Urinary bladder (tissue), 4 donors: Measurements from ENCODE around the gene COL25A1. TPM values are rescaled to one million over a fixed set of nuclear protein-coding genes. Genes with fewer than 3 reads are reported as not detected.
"Not testable (repeated sequence)": the region's sequence is repeated elsewhere in the genome, so short reads cannot be mapped to it uniquely, and the experiment has no call there.

ENCODE experiments used
- DNase-seq: peaks from one replicate; pipeline ENCODE4 v3.0.0-alpha.2; 2015; ENCODE audit errors: extremely low spot score
- H3K27ac ChIP-seq: one replicate; pipeline ENCODE4 v1.5.1; 2013; ENCODE audit warnings: low read depth, mild to moderate bottlenecking, moderate library complexity
- H3K36me3 ChIP-seq: one replicate; pipeline ENCODE4 v1.6.1; 2013; ENCODE audit warnings: mild to moderate bottlenecking, moderate library complexity; ENCODE audit not compliant: insufficient read depth
- H3K4me1 ChIP-seq: one replicate; pipeline ENCODE4 v1.6.1; 2013; ENCODE audit warnings: mild to moderate bottlenecking, moderate library complexity; ENCODE audit not compliant: insufficient read depth
- H3K4me3 ChIP-seq: one replicate; pipeline ENCODE4 v1.5.1; 2013; ENCODE audit warnings: low read depth, low read length
- WGBS: extraction: QIAGEN DNeasy Blood & Tissue Kit; methylation state at CpG from one replicate; pipeline ENCODE4 v1.1.7; 2013; 5-methylcytosine and 5-hydroxymethylcytosine counted together
- polyA plus RNA-seq: library from polyadenylated mRNA; stranded (reverse); fragments of 200-250 nt; gene quantifications from one replicate; pipeline ENCODE4 v1.2.3, GENCODE V29; 2013
- total RNA-seq: library from RNA; depleted of rRNA; stranded (reverse); fragments of >200 nt; gene quantifications from one replicate; pipeline ENCODE4 v1.2.3, GENCODE V29; 2014
- donor health status: healthy with polysubstance abuse.
- donor health status: healthy.

Gene COL25A1
- total and polyA plus RNA-seq, 2 donors, result 1.4 to 16.4 TPM

DNA sequence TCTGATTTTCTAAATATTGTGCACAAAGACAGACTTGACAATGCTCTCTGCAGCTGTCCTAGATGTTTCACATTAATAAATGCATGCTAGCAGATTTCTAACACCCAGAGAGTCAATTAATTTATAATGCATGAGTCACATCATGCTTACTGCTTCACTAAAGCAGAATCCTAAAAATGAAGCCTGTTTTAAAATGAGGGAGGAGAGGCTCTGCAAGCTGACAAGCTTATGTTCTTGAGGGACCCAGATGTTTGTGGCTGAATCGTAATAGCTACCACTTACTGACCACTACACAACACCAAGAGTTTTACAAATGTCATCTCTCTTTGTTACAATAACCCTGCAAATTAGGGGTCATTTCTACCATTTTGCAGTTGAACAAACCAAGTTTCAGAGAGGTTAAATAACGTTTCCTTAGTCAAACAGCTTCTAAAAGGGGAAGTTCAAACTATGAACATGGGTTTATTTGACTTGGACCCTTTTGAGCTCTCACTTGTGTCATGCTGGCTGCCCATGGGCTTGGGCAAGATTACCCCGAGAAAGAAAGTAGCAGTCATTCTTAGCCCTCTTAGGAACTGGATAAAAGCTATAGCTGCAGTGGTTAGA lies 276.9 kb downstream of the COL25A1 start:
- Histone ChIP-seq H3K4me1 (no peaks in the 10 kb centered on the region), H3K4me3 (no peak overlapping the region), H3K36me3 (no peaks in the 10 kb centered on the region), H3K27ac (no peak overlapping the region)
- DNase-seq, result no peak
- 65% methylated on average over 3 of the region's 3 CpGs for WGBS

GRCh38 chr4:109022961-109023360 lies 279.5 kb downstream of the COL25A1 start:
- H3K27ac ChIP-seq, result no peak overlapping the region
- no peak overlapping the region for H3K4me3 ChIP-seq
- no peak for DNase-seq
- no peaks in the 10 kb centered on the region for H3K4me1 ChIP-seq
- 34% methylated on average over 1 of the region's 1 CpG for WGBS
- H3K36me3 ChIP-seq, result no peaks in the 10 kb centered on the region

GRCh38 chr4:109021630-109022029 lies 280.8 kb downstream of the COL25A1 start:
- not testable (repeated sequence) for H3K4me1 ChIP-seq, H3K36me3 ChIP-seq, H3K4me3 ChIP-seq, DNase-seq, H3K27ac ChIP-seq
- WGBS, result 98% methylated on average over 6 of the region's 6 CpGs

DNA sequence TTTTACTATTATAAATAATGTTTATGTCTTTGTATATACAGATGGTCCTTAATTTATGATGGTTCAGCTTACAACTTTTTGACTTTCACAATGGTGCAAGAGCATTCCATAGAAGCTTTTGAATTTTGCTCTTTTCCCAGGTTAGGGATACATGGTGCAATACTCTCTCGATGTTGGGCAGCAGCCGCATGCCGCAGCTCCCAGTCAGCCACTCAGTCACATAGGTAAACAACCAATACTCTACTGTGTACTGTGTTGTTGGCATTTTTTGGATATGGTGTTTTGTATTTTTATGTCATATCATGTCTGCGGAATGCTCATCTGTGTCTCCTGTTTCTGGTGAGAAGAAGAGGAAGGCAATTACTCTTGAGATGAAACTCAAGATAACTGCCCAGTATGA lies 281.6 kb downstream of the COL25A1 start:
- no peak for DNase-seq
- Histone ChIP-seq H3K27ac (no peak overlapping the region), H3K4me1 (no peaks in the 10 kb centered on the region), H3K4me3 (no peak overlapping the region), H3K36me3 (no peaks in the 10 kb centered on the region)
- WGBS, result 97% methylated on average over 4 of the region's 4 CpGs

DNA sequence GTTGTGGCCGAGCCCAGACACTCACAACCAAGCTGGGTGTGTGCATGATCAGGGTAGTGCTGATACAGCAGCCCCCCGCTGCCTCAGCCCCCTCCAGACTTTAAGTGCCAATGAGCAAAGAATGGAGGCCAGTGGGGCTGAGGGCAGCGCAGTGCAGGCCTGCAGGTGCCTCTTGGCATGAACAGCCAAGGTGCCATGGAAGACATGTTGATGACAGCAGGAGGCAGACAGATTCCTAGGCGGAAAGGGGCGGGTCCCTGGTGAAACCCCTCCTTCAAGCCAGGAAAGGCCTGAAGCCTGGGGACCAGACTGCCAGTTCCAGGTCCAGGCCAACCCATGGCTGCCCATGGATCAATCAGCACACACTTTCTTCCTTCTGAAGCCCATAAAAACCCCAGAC lies 286.3 kb downstream of the COL25A1 start:
- no peak overlapping the region for H3K27ac ChIP-seq
- WGBS, result 95% methylated on average over 5 of the region's 5 CpGs
- no peak for DNase-seq
- no peaks in the 10 kb centered on the region for H3K36me3 ChIP-seq
- no peaks in the 10 kb centered on the region for H3K4me1 ChIP-seq
- no peak overlapping the region for H3K4me3 ChIP-seq

- WGBS, result 41% methylated on average over 2 of the region's 2 CpGs
- H3K4me1 ChIP-seq, result no peaks in the 10 kb centered on the region
- no peak for DNase-seq
Measured at GRCh38 chr4:109015413-109015810, 287.0 kb downstream of the COL25A1 start.

DNA sequence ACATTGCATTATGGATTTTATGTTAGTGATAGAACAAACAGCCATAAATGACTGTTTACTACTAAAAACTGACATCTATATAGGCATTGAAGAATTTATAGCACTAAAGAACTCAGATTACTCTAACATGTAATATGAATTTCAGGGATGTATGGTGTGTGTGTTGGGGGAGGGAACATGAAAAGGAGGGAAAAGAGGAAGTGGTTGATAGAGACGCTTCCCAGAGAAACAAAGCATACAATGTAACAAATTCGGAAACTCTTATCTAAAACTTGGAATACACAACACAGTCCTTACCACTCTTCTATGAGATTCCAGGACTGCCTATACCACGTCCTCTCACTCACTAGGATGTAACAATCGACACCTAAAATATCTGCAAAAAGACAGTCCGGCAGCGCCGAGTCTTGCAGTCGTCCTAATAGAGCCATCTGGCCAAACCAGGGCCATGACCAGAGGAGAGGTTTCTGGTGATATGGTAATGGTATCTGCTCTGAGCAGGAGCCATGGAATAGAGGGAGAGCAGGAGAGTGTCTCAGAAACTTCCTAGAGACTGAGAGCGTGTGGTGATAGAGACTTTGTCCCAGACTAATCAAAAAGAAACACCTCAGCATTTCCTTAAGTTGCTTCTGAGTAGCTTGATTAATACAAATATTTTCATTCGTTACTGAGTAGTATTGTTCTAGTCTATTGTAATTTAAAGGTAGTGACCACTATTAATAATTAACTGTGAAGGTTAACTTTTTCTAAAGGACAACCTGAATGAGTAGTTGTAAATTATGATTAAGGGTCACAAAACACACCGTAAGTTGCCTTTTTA lies 287.7 kb downstream of the COL25A1 start:
- no peak overlapping the region for H3K4me3 ChIP-seq
- H3K36me3 ChIP-seq, result no peaks in the 10 kb centered on the region
- no peak for DNase-seq
- 87% methylated on average over 11 of the region's 11 CpGs for WGBS
- H3K27ac ChIP-seq, result no peak overlapping the region
- H3K4me1 ChIP-seq, result no peaks in the 10 kb centered on the region

More at GRCh38 chr4:109015413-109015810, 287.0 kb downstream of the COL25A1 start:
- Histone ChIP-seq H3K36me3 (no peaks in the 10 kb centered on the region), H3K27ac (no peak overlapping the region), H3K4me3 (no peak overlapping the region)

- H3K36me3 ChIP-seq, result no peaks in the 10 kb centered on the region
- H3K4me3 ChIP-seq, result no peak overlapping the region
- WGBS, result 95% methylated on average over 37 of the region's 37 CpGs
- H3K27ac ChIP-seq, result no peak overlapping the region
- H3K4me1 ChIP-seq, result no peaks in the 10 kb centered on the region
- no peak for DNase-seq
Measured at GRCh38 chr4:109012286-109012880, 290.1 kb downstream of the COL25A1 start.

DNA sequence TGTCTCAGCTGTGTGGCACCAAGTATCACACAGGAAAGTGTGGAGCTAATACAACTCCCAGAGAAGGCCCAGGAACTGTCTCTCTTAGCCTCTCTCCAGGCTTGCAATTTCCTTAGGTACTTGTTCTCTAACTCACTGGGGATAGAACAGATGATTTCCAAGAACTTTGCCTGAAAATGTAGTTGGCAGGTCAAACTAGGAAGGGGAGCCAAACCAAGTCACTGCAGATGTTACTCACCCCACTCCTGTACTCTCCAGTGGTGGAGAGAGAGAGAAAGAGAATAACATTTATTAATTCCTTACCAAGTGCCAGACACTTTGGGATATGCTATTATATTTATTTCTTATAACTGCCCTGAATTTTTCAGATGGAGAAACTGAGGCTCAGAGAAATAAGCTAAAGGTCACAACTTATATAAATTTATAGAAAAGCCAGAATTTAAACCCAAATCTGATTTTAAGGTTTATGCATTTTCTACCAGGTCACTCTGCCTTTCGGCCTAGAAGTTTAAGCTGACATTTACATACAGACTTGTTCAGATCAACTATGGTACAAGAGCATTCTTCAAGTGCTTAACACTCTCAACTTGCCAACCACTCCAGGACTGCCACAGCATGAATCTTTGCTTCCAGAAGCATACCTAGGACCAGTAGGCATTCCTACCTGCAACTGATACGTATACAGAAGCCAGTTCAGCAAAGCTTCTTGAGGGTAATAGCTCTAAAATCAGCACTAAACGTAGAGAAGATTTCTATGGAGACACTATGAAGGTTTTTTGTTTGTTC lies 291.0 kb downstream of the COL25A1 start:
- no peaks in the 10 kb centered on the region for H3K4me1 ChIP-seq
- H3K36me3 ChIP-seq, result no peaks in the 10 kb centered on the region
- no peak for DNase-seq
- no peak overlapping the region for H3K4me3 ChIP-seq
- 94% methylated on average over 3 of the region's 3 CpGs for WGBS
- H3K27ac ChIP-seq, result no peak overlapping the region

GRCh38 chr4:109010521-109010920 lies 291.9 kb downstream of the COL25A1 start:
- no peak for DNase-seq
- H3K4me3 ChIP-seq, result no peak overlapping the region
- 25% methylated on average over 2 of the region's 2 CpGs for WGBS
- H3K36me3 ChIP-seq, result no peaks in the 10 kb centered on the region
- H3K27ac ChIP-seq, result no peak overlapping the region
- no peaks in the 10 kb centered on the region for H3K4me1 ChIP-seq

GRCh38 chr4:109009909-109010308 lies 292.5 kb downstream of the COL25A1 start:
- no peaks in the 10 kb centered on the region for H3K4me1 ChIP-seq
- 15% methylated on average over 1 of the region's 1 CpG for WGBS
- no peaks in the 10 kb centered on the region for H3K36me3 ChIP-seq
- H3K27ac ChIP-seq, result no peak overlapping the region
- no peak overlapping the region for H3K4me3 ChIP-seq
- peak; percentile 66 for DNase-seq

- Histone ChIP-seq H3K36me3 (no peaks in the 10 kb centered on the region), H3K27ac (no peak overlapping the region), H3K4me1 (no peaks in the 10 kb centered on the region), H3K4me3 (no peak overlapping the region)
- WGBS, result 80% methylated on average over 2 of the region's 2 CpGs
- no peak for DNase-seq
Measured at GRCh38 chr4:109007976-109008375, 294.5 kb downstream of the COL25A1 start.

GRCh38 chr4:109005523-109005922 lies 296.9 kb downstream of the COL25A1 start:
- Histone ChIP-seq H3K4me3 (no peak overlapping the region), H3K4me1 (no peaks in the 10 kb centered on the region), H3K27ac (no peak overlapping the region), H3K36me3 (no peaks in the 10 kb centered on the region)
- WGBS, result 91% methylated on average over 1 of the region's 1 CpG
- DNase-seq, result no peak
